Chondrocyte (in vitro differentiated cells): ENCODE data around the gene BCL6. TPM values are rescaled to one million over a fixed set of nuclear protein-coding genes. Genes with fewer than 3 reads are reported as not detected.

ENCODE experiments used
- DNase-seq: peaks from one replicate; pipeline ENCODE4 v3.0.0; 2021; ENCODE audit warnings: mixed read lengths, low spot score
- H3K27ac Mint-ChIP-seq: one replicate; pipeline ENCODE4 v1.8.0; 2021; ENCODE audit warnings: mild to moderate bottlenecking, moderate library complexity, mixed read lengths; ENCODE audit not compliant: unreplicated experiment
- H3K27me3 Mint-ChIP-seq: 2 replicates; pipeline ENCODE4 v1.8.0; 2021; ENCODE audit warnings: low read depth, mixed read lengths
- H3K36me3 Mint-ChIP-seq: 2 replicates; pipeline ENCODE4 v1.8.0; 2021; ENCODE audit warnings: low read depth, mixed read lengths
- H3K4me1 Mint-ChIP-seq: 2 replicates; pipeline ENCODE4 v1.8.0; 2021; ENCODE audit warnings: low read depth, mild to moderate bottlenecking, mixed read lengths
- H3K4me3 Mint-ChIP-seq: one replicate; pipeline ENCODE4 v1.8.0; 2021; ENCODE audit warnings: mild to moderate bottlenecking, moderate library complexity, mixed read lengths; ENCODE audit not compliant: unreplicated experiment
- H3K9me3 Mint-ChIP-seq: 2 replicates; pipeline ENCODE4 v1.8.0; 2021; ENCODE audit warnings: low read depth, mixed read lengths
- CTCF ChIP-seq: fragments of 200-600 bp; sonication (generic); IDR thresholded peaks from 2 replicates; pipeline ENCODE4 v1.5.0; 2021; ENCODE audit warnings: antibody characterized with exemption, mild to moderate bottlenecking, moderate library complexity
- total RNA-seq: library from RNA; stranded (reverse); gene quantifications from 3 replicates; pipeline ENCODE4 v1.2.1, GENCODE V29; 2021

The BCL6 gene
- total RNA-seq, 1 donor from 2014 or later = 46.7 TPM

- no peak for TF ChIP-seq CTCF
- H3K4me1 Mint-ChIP-seq = peaks cover 7% of the 10 kb centered on the region
- H3K27me3 Mint-ChIP-seq = peaks cover 9% of the 10 kb centered on the region
- no peak within 1 kb of the TSS for H3K27ac Mint-ChIP-seq
- H3K4me3 Mint-ChIP-seq = no peak within 1 kb of the TSS
- H3K36me3 Mint-ChIP-seq = no peaks in the 10 kb centered on the region
- no peak for DNase-seq
- no peaks in the 10 kb centered on the region for H3K9me3 Mint-ChIP-seq
These were observed 42.7 kb downstream of the BCL6 start, which contains the start of gene RTP2 for GRCh38 chr3:187702507-187703033. RTP2 (minus strand) TSS chr3:187702557; CDS start chr3:187702128, 429 bp downstream.

- no peaks in the 10 kb centered on the region for H3K9me3 Mint-ChIP-seq
- DNase-seq = no peak
These were observed 45.0 kb downstream of the BCL6 start for GRCh38 chr3:187700249-187700648.

GRCh38 chr3:187698499-187699399 is 46.5 kb downstream of the BCL6 start:
- peaks cover 5% of the 10 kb centered on the region for H3K9me3 Mint-ChIP-seq
- no peak for TF ChIP-seq CTCF
- H3K27me3 Mint-ChIP-seq = peaks cover 29% of the 10 kb centered on the region
- H3K4me1 Mint-ChIP-seq = peaks cover 7% of the 10 kb centered on the region
- peaks cover 3% of the 10 kb centered on the region for H3K36me3 Mint-ChIP-seq
- no peak for DNase-seq
- H3K27ac Mint-ChIP-seq = no peak overlapping the region
- H3K4me3 Mint-ChIP-seq = no peak overlapping the region

More at GRCh38 chr3:187700249-187700648, 45.0 kb downstream of the BCL6 start:
- Mint-ChIP-seq H3K36me3 (no peaks in the 10 kb centered on the region), H3K4me1 (peaks cover 8% of the 10 kb centered on the region), H3K27ac (no peak overlapping the region), H3K27me3 (peaks cover 20% of the 10 kb centered on the region), H3K4me3 (no peak overlapping the region)
- TF ChIP-seq CTCF = no peak

GRCh38 chr3:187696021-187696420 is 49.2 kb downstream of the BCL6 start:
- Mint-ChIP-seq H3K36me3 (peaks cover 4% of the 10 kb centered on the region), H3K27ac (no peak overlapping the region), H3K27me3 (peaks cover 36% of the 10 kb centered on the region), H3K9me3 (peaks cover 5% of the 10 kb centered on the region), H3K4me3 (no peak overlapping the region), H3K4me1 (peaks cover 7% of the 10 kb centered on the region)
- no peak for TF ChIP-seq CTCF
- no peak for DNase-seq

- no peak for TF ChIP-seq CTCF
- DNase-seq = no peak
- Mint-ChIP-seq H3K4me1 (peaks cover 7% of the 10 kb centered on the region), H3K9me3 (peaks cover 5% of the 10 kb centered on the region), H3K36me3 (peaks cover 6% of the 10 kb centered on the region), H3K27me3 (peaks cover 39% of the 10 kb centered on the region), H3K27ac (no peak overlapping the region), H3K4me3 (no peak overlapping the region)
These were observed 49.8 kb downstream of the BCL6 start for GRCh38 chr3:187695449-187695848.
